IMR-90 (cell line): ENCODE measurements around the gene SREK1IP1.

Experiments
- CEBPB ChIP-seq: IDR thresholded peaks from 2 replicates; pipeline ENCODE4 v1.6.1; 2012; ENCODE audit warnings: low read depth, low read length, improper control_type of control experiment
- FOS ChIP-seq: fragments of 150-350 bp; IDR thresholded peaks from 2 replicates; pipeline ENCODE4 v1.6.1; 2016; ENCODE audit warnings: low read depth, low read length
- MAFK ChIP-seq: IDR thresholded peaks from 2 replicates; pipeline ENCODE4 v1.6.1; 2012; ENCODE audit warnings: low read depth, low read length, improper control_type of control experiment
- MAZ ChIP-seq: IDR thresholded peaks from 2 replicates; pipeline ENCODE4 v1.6.1; 2012; ENCODE audit warnings: low read depth, mild to moderate bottlenecking, low read length, improper control_type of control experiment, moderate library complexity, borderline replicate concordance
- MXI1 ChIP-seq: IDR thresholded peaks from 2 replicates; pipeline ENCODE4 v1.6.1; 2012; ENCODE audit warnings: low read depth, mild to moderate bottlenecking, low read length, moderate library complexity, borderline replicate concordance
- NFE2L2 ChIP-seq: fragments of 150-350 bp; IDR thresholded peaks from 2 replicates; pipeline ENCODE4 v1.6.1; 2016; ENCODE audit warnings: low read depth, mild to moderate bottlenecking, low read length
- POLR2A ChIP-seq: IDR thresholded peaks from 2 replicates; pipeline ENCODE4 v1.6.1; 2012; ENCODE audit warnings: mild to moderate bottlenecking, low read depth, low read length
- RAD21 ChIP-seq: IDR thresholded peaks from 2 replicates; pipeline ENCODE4 v1.6.1; 2012; ENCODE audit warnings: low read length, improper control_type of control experiment
- RFX5 ChIP-seq: IDR thresholded peaks from 2 replicates; pipeline ENCODE4 v1.8.0; 2012; ENCODE audit warnings: low read depth, mild to moderate bottlenecking, low read length, moderate library complexity
- TF ChIP-seq, protein P1 (sequence below): conservative IDR thresholded peaks from 2 replicates; pipeline ENCODE4 v1.5.1; 2012; ENCODE audit warnings: mild to moderate bottlenecking, low read depth, low read length, improper control_type of control experiment
- TF ChIP-seq, protein P2 (sequence below): fragments of 150-350 bp; IDR thresholded peaks from 2 replicates; pipeline ENCODE4 v1.6.1; 2017; ENCODE audit warnings: mild to moderate bottlenecking, antibody characterized with exemption, low read length, low read depth
- TF ChIP-seq, protein P3 (sequence below): fragments of 150-350 bp; IDR thresholded peaks from 2 replicates; pipeline ENCODE4 v1.6.1; 2016; ENCODE audit warnings: low read depth, mild to moderate bottlenecking, low read length, moderate library complexity, borderline replicate concordance

DNA sequence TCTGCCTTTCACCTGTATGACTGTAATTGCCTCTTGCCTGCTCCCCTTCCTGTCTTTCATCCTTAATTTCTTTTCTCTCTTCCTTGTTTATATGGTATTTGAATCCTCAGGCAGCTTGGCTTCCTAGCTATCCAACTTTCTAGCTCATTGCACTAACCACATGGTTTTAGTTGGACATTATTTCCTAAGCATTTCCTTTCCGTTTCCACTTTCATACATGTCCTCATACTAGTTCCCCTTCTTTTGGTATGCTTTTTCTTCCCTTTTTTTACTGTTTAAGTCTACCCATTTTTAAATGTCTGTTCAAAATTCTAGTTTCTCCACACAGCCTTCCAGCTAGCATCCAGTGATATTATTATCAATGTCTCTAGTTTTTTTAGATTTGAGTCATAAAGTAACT is 6.8 kb upstream of the SREK1IP1 start:
- TF ChIP-seq POLR2A (no peak), FOS (no peak), RAD21 (no peak), MAZ (no peak), NFE2L2 (no peak), CEBPB (no peak), RFX5 (no peak), MXI1 (no peak), MAFK (no peak)
- TF ChIP-seq, protein P1, sequence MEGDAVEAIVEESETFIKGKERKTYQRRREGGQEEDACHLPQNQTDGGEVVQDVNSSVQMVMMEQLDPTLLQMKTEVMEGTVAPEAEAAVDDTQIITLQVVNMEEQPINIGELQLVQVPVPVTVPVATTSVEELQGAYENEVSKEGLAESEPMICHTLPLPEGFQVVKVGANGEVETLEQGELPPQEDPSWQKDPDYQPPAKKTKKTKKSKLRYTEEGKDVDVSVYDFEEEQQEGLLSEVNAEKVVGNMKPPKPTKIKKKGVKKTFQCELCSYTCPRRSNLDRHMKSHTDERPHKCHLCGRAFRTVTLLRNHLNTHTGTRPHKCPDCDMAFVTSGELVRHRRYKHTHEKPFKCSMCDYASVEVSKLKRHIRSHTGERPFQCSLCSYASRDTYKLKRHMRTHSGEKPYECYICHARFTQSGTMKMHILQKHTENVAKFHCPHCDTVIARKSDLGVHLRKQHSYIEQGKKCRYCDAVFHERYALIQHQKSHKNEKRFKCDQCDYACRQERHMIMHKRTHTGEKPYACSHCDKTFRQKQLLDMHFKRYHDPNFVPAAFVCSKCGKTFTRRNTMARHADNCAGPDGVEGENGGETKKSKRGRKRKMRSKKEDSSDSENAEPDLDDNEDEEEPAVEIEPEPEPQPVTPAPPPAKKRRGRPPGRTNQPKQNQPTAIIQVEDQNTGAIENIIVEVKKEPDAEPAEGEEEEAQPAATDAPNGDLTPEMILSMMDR: no peak
- TF ChIP-seq, protein P2, sequence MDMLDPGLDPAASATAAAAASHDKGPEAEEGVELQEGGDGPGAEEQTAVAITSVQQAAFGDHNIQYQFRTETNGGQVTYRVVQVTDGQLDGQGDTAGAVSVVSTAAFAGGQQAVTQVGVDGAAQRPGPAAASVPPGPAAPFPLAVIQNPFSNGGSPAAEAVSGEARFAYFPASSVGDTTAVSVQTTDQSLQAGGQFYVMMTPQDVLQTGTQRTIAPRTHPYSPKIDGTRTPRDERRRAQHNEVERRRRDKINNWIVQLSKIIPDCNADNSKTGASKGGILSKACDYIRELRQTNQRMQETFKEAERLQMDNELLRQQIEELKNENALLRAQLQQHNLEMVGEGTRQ: no peak
- TF ChIP-seq, protein P3, sequence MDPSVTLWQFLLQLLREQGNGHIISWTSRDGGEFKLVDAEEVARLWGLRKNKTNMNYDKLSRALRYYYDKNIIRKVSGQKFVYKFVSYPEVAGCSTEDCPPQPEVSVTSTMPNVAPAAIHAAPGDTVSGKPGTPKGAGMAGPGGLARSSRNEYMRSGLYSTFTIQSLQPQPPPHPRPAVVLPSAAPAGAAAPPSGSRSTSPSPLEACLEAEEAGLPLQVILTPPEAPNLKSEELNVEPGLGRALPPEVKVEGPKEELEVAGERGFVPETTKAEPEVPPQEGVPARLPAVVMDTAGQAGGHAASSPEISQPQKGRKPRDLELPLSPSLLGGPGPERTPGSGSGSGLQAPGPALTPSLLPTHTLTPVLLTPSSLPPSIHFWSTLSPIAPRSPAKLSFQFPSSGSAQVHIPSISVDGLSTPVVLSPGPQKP: no peak
